NCI-H446 treated with DMSO at 0.1 percent for 48 hours (cell line): ENCODE data around the gene ABR.
"Not testable (repeated sequence)": the region's sequence is repeated elsewhere in the genome, so short reads cannot be mapped to it uniquely, and the experiment has no call there.

Experiments
- DNase-seq: peaks from one replicate; lab custom pipeline; 2025; lab: John Stamatoyannopoulos, UW

The ABR gene

GRCh38 chr17:1095090-1095852 lies 84.5 kb downstream of the ABR start:
- no peak for DNase-seq

- DNase-seq = no peak
Measured at GRCh38 chr17:1094591-1094990, 85.2 kb downstream of the ABR start.

GRCh38 chr17:1091900-1092299 lies 87.9 kb downstream of the ABR start:
- DNase-seq = no peak

- DNase-seq = no peak
Measured at GRCh38 chr17:1091190-1091534, 88.6 kb downstream of the ABR start.

- DNase-seq = no peak
Measured at GRCh38 chr17:1090465-1091189, 89.2 kb downstream of the ABR start.

- DNase-seq = no peak
Measured at GRCh38 chr17:1089915-1090314, 89.9 kb downstream of the ABR start.

DNA sequence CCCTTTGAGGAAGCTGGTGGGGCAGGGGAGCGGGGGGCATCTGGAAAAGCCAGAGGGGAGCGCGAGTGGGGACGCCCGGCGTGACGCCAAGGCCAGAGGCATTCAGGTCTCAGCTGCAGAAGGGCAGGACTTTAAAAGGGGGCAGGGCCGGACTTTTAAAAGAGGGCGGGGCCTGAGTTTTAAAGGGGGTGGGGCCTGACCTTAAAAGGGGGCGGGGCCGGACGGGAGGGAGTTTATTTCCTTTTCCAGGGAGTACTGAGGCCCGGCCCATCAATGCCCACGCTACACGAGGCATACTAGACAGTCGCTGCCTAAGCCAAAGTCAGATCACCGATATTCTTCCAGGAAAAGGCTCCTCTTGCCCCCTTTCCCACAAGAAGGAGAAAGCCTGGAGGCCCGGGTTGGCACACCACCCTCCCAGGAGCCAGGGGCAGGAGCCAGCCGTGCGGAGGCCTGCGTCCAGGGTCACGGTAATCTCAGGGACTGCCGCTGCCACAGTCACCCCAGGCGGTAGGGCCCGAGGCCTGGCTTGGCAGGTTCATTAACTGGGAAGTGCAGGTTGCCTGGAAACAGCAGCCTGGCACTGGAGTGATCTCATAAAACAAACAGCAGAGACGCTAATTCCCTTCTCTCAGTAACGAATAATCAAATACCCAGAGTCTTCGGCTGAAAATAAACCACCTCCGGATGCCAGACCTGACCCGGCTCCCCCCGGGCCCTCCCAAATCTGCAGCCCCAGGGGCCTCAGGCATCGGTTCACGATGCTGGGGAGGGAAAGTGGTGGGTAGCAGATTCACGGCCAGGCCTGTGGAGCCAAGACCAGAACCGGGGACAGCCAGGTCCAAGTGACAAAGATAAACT lies 92.2 kb downstream of the ABR start:
- DNase-seq = peak; percentile 63

- DNase-seq = no peak
Measured at GRCh38 chr17:1083451-1084187, 96.2 kb downstream of the ABR start.

DNA sequence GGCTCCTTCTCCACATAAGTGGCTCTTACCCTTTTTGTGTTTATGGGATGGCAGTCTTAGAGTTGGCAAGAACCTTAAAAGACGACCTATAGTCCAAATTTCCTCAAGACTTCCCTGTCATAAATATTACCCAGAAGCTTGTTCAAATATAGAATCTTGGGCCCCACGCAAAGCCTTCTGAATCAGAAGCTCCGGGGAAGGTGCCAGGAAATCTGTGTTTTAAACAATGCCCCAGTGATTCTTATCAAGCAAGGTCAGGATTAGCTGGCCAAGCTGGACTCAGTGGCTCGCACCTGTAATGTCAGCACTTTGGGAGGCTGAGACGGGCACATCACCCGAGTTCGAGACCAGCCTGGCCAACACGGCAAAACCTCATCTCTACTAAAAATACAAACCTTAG lies 97.2 kb downstream of the ABR start:
- DNase-seq = no peak

- DNase-seq = no peak
Measured at GRCh38 chr17:1078831-1079561, 100.8 kb downstream of the ABR start.

DNA sequence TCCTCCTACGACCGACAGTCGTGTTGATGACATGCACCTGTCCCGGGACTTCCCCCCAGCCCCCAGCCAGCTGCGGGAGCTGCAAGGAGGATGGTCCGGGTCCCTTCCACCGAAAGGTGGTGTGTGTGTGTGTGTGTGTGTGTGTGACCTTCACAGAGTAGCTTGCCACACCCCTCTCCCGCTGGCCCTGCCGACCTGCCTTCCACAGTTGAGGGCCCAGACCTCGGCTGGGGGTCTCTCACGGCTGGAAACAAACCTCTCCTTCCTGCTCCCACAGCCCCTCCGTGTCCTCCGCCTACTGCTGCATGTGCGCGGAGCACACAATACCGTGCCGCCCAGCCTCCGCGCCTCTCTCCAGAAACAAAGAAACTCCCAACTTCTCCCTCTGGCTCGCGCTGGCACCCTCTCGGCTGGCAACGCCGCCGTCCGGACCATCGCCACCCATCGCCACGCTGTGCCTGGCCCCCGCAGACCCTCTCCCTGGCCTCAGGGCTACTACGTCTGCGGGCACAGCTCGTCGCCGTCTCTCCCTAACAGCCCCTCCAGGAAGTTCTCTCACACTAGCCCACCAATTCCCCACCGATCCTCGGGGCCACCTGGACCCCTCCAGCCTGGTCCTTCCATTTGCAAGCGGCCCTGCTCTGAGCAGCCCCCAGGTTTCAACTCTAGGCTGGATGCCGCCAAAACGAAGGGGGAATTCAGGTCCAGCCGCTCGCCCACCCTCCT lies 101.6 kb downstream of the ABR start:
- DNase-seq = no peak

- DNase-seq = no peak
Measured at GRCh38 chr17:1077581-1077985, 102.2 kb downstream of the ABR start.

GRCh38 chr17:1076982-1077302 lies 102.8 kb downstream of the ABR start:
- DNase-seq = no peak

DNA sequence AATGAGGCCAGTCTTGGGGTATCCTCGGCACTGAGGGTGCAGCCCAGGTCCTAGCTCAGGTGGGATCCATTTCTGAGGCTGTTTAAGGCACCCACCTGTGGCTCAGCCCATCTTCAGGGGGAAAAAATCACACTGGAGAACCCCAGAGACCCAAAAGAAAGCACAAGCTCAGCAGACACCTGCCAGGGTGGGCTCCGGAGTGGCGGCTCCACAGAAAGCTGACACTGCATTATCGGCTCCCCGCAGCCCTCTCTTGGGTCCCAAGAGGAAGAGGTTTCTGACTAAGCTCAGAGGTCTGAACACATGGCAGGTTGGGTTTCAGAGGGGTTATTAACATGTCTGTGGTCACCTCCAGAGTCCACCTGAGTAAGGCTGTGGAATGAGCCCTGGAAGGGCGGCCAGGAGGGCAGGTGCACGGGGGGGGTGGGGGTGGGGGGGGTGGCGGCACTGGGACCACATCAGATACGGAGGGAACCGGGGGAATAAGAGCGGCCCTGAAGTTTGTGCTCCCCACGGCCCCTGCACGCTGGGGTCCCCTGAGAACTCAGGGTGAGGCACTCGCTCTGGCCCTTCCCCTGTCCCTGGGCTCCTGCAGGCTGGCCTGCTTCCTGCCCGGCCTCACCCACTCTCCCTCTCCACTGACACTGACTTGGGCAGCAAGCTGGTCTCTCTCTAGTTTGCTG lies 103.3 kb downstream of the ABR start:
- DNase-seq = no peak

GRCh38 chr17:1074886-1075605 lies 104.7 kb downstream of the ABR start:
- no peak for DNase-seq

GRCh38 chr17:1073963-1074625 lies 105.7 kb downstream of the ABR start:
- DNase-seq = not testable (repeated sequence)

- DNase-seq = no peak
Measured at GRCh38 chr17:1073241-1073962, 106.4 kb downstream of the ABR start.

DNA sequence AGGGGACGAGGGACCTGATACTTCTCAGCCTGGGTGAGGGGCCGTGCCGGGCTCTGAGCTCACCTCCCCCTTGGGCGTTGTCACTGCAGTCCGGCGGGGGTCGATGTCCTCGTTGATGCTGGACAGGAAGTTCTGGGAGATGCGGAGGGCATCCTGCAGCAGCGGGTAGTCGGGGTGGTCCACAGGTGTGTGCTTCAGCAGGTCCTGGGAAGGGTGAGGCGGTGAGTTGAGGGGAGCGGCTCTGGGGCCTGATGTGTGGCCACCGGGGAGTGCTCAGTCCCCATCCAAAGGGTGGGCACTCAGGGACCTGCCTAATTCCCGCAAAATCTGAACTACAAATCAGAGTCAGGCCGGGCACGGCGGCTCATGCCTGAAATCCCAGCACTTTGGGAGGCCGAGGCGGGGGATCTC lies 107.2 kb downstream of the ABR start:
- no peak for DNase-seq
